ENCODE results near the gene EGFL8.

DNA sequence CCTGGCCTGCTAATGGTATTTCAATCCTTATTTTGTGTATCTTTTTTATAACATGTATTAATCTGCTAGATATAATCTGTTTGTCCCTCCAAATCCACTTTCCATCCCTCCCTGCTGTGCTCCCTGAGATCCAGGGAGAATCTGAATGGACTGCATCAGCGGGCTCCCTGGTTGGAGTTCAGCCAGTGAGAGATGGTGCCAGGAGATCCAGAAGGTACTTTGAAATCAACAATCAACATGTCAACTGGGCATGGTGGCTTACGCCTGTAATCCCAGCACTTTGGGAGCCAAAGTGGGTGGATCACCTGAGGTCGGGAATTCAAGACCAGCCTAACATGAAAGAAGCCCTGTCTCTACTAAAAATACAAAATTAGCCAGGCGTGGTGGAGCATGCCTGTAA, 40.7 kb upstream of the EGFL8 start:
- TF ChIP-seq CTCF (IDR thresholded peaks at IDR 0.05; ENCODE audit: low read depth, low read length) (no peak), EZH2phosphoT487 (IDR thresholded peaks at IDR 0.05; ENCODE audit: low read depth) (no peak)
